Stimulated activated CD4-positive, alpha-beta T cell treated with anti-CD3 and anti-CD28 coated beads, Interleukin-12 subunit alpha, Interleukin-12 subunit beta, amount 100 ng/mL, for 24 hours (primary cell): ENCODE data around the gene NPR3.

ENCODE experiments used
- DNase-seq, 2 experiments: peaks; one replicate each; pipeline ENCODE4 v3.0.0-alpha.2; 2020; ENCODE audit warnings: low read depth in 2 of 2

NPR3 gene

DNA sequence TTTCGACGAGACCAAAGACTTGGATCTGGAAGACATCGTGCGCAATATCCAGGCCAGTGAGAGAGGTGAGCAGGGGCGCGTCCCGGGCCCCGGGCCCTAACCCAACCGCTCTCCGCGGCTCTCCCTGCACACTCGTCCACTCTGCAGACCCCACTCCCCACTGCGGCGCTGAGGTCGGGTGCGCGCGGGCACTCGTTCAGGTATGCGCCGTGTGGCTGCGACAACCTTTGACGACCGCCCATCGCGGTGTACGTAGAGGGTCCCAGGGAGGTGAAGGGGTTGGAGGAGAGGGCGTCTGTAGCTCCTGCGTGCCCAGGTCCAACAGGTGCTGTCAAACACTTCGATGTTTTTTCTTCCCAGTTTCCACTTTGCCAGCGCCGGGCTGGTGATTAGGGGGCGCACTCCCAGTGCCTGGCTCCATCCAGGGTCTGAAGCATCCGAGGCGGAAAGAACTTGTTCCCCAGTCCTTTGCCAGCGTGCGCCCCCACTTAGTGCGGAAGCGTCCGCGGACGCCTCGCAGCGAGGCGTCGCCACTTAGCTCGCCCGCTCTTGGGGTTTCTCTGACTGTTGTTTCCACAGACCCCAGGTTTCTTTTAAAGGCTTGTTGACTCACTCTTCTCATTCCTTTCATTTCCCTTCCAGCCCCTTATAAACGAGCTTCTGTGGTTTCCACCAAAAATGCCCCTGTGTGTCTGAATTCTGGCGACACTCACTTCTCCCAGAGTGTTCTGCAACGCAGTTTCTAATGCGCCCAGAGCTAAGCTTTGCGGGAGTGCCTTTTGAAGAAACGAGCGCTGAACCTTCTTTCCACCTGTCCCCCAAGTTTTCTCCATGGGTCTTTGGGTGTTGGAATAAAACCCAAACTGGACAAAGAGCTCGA lies 1.6 kb downstream of the NPR3 start:
- no peak for DNase-seq

DNA sequence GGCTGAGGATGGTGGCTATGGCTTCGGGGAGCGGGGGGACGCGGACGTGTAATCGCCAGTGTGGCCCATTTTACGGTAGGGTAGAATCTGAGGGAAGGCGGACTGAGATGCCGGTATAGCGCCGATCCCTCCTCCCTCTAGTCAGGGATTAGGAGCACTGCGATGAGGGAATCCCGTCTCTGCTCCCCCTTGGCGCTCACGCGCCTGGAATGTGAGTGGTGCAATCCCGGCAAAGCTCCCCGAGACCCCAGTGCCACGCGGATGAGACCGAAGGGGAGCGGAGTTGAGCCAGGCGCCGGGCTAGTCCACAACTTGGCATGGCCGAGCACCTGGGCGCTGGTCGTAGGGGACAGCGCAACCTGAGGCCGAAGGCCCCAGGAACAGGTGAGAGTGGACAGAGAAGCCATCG lies 2.2 kb downstream of the NPR3 start:
- no peak for DNase-seq

DNA sequence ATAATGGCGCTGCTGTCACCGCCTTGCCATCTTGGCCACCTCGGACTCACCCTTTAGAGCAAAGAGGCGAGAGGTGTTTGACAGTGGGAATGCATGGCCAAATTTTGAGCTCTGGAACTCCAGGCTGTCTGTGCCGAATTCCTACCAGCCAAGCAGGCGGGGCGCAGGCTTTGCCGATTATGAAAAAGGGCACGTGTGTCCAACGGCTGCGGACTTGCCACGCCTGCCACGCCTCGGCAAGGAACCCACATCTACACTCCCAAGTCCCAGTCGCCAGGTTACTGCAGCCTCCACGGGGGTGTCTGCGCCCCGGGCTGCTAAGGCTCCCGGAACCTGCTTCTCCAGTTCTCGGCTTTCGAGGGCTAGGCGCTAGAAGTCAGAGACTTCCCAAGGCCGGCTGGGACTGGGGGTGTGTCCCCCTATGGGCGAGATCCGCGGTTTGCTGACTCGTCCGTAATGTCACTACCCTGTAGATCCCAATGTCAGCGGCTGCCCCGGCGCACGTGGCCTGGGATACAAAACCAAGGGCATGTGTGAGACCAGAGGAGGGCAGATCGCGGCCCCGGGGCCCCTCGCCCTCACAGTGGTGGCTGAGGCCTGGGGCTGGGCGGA lies 2.8 kb downstream of the NPR3 start:
- no peak for DNase-seq

DNA sequence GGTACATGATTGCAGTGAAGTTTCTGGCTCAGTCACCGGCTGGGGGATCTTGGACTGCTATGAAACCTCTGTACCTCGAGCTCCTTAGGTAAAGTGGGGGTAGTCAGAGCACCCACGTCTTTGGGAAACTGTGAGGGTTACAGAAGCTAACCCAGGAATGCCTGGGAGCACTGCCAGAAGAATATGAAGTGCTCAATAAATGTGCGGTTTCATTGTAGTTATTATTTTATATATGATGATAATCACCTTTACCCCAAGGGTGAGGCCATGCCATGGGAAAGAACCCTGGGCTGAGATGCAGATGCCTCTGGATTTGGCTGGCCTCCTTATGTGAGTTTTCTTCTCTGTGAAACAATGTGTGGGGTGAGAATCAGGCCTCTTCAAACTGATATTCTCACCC lies 3.7 kb downstream of the NPR3 start:
- DNase-seq = no peak

DNA sequence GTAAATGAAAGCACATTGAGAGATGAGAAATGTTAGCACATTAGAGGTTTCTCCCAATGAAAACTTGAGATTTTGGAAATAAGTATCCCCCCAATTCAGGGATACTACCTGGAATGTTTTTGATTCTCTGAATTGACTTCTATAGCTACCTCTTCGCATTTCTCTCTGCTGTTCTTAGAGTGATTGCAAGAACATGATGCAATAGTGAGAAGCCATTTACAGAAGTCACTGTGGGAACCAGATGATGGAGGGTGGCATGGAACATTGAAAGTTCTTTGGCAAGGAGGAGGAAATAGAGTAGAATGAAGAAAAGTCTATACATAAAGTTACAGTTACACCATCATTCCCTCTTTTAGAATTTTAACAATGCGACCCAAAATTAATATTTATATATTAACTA lies 9.2 kb downstream of the NPR3 start:
- no peak for DNase-seq

DNA sequence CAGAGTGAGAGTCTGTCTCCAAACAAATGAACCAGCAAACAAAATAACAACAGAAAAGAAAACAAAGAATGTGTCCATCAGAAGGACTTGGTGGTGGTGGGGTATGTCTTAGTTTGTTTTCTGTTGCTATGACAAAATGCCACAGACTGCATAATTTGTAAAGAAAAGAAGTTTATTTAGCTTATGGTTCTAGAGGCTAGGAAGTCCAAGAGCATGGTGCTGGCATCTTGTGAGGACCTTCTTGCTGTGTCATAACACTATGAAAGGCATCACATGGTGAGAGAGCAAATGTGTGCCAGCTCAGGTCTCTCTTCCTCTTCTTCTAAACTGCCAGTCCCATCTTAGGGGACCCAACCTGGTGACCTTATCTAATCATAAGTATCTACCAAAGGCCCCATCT lies 10.5 kb downstream of the NPR3 start:
- no peak for DNase-seq

DNA sequence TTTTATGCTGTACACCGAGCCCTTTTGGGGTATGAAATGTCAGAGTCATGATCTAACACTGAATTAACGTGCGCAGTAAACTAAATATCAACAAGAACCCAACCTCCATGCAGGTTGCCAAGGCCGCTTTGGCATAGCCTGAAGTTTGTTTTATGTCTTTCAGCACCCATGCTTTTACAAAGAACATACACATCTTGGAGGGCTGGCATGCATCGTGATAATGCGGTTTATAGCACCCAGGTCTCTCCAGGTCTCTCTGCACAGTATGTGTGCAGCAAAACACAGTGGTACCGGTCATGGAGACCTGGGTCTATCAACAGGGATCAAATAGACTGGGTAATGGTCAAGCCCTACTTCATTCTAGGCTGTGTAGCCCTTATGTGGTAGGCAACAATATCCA lies 11.8 kb downstream of the NPR3 start:
- DNase-seq = no peak

DNA sequence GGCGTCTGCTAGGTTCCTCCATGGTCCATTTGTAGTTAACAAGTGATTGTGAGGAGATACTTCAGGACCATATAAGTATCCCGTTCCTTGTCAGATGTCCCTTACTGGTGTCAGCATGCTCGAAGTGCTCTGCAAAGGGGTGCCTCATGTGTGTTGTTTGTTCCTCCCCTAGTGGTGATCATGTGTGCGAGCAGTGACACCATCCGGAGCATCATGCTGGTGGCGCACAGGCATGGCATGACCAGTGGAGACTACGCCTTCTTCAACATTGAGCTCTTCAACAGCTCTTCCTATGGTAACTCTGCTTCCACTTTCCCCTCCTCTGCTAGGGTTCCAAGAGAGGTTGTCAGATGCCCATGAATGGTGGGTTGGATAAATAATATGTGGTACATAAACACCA lies 13.4 kb downstream of the NPR3 start:
- no peak for DNase-seq

DNA sequence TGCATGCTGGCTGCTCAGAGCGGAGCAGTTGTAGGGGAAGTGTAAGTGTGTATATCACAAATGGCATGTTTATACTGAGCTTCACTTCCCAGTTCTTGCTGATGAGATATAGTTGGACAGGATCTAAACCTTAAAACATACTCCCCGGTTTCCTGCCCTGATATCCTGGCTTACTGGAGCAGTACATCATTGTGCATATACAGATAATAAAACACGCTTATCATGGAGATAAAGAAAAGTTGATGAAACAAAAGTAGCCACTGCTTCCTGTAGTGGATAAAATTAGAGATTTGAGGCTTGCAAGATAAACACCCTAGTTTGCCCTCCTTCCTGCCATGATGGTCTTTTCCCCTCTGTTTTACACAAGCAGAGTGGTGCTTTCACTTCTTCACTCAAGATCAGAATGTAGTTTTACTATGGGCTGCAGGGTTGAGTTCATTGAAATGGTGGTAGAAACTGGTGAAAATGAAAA lies 15.0 kb downstream of the NPR3 start:
- DNase-seq = no peak

DNA sequence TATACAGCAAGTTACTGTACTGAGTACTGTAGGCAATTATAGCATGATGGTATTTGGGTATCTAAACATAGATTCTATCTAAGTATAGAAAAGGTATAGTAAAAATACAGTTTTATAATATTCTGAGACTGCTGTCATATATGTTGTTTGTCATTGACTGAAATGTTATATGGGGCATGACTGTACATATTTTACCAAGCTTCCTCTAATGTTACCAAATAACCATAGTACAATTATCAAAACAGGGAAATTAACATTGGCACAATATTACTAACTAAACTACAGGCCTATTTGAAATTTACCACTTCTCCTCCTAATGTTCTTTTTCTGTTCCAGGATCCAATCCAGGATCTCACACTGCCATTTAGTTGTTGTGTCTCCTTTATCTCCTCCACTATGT lies 18.5 kb downstream of the NPR3 start:
- DNase-seq = no peak

DNA sequence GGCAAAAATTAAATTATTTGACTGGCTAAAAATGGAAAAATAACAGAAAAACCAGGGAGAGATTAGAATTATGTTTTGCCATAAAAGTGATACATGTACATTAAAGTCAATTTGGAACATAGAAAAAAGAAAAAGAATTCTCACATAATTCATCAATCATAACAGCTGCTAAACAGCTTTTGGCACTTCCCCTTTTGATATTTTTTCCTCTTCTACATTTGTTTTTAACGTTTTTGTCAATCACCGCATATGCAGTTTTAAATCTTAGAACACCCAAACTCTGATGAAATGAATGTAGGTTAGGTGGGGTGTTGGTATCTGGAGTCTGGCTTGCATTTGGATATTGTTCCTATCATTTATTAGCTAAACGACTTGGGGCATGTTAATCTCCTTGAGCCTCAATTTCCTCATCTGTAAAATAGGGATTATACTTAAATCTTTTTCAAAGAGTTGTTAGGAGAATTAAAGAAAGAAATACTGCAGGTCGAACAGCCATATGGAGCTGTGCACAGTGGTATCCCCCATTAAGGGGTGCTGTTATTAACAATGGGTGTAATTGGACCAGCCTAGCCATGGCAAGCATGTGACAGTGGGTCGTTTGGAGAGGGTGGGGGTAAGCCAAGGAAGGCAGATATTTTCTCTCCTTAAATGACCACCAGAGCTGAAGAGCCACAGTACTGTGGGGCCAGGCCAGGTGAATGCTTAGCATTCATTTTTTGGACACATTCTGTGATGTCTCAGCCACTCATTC lies 22.6 kb downstream of the NPR3 start:
- no peak for DNase-seq

DNA sequence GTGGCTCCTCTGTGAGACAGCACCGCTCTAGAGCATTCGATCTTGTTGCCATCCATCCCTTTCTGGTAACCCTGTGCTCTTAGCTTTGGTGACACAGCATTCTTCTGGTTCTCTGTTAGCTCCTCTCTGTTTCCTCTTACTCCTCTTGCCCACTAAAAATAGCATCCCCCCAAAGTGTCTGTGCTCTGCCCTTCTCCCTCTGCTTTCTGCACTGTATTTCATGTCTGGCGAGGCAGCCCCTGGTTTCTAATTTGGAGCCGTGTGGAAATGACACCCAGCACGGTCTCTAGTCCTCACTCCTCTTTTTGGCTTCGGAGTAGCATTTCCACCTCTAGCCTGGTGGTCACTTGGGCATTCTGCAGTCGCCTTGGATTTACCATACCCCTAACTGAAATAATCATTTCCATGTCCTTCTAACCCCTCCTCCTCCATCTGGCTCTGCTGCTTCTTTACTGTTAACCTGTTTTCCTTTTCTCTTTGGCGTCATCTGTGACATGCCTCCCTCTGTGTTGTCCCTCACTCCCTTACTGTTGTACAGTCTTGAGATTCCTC lies 23.8 kb downstream of the NPR3 start:
- no peak for DNase-seq

DNA sequence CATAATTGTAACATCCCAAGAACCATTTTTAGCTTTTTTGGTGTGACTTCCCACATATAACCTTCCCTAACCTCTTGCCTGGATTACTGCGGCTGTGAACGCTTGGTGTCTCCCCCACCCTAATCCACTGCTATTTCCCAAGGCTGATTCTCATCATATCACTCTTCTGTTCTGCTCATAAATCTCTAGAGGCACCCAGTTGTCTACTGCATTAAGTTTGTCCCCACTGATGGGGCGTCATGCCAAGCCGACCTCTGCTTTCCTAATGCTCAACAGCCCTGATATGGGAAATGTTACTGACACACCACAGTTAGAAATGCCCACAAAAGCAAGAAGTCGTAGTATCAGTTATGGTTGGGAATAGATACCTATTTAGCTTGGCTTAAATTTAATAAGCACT lies 24.4 kb downstream of the NPR3 start:
- DNase-seq = no peak

DNA sequence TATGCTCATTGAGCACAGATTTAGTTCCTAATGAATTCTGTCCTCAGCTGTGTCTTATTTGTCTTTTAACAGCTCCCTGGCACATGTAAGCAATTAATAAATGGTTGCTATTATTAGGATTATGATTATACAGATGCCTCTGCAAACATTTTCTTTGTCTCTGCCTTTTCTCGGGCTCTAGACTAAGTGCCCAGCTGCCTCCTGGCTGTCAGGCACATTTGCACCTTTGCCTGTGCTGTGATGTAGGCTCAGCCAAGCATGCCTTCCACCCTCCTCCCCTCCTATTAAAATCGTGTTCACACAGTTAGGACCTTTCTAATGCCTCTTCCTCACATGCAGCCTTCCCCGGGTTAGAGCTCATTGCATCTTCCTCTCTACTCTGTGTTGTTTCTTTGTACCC lies 25.7 kb downstream of the NPR3 start:
- no peak for DNase-seq

DNA sequence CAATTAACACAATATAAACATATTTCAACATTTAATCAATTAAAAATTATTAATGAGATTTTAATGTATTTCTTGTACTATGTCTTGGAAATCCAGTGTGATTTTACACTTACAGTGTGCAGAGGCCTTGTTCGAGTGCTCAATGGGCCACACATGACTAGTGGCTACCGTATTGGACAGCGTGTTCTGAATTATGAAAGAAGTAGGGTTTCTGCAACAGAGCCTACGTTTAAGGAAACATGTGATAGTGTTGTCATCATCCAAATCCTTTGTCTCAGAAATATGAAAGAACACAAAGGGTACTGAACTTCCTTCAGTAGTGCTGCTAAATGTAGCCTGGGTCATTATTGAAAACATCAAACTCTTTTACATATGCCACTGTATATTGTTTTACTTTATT lies 29.5 kb downstream of the NPR3 start:
- no peak for DNase-seq

DNA sequence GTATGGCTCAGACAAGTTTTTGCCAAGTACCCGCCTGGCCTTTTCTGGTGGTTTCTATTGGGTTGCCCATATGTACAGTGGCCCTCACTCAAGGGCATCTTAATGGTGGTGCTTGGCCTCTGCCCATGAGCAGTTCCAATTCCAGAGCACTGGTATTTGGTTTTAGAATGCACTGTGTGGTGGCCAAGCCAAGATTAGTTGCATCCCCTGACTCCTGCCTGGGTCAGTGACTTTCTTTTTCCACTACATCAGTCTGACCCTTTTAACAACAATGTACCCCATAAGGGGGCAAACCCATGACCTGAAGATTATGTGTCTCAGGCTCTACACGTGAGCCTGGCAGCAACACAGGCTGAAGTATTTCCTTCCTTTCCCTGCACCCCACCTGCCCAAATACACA lies 34.2 kb downstream of the NPR3 start:
- no peak for DNase-seq

DNA sequence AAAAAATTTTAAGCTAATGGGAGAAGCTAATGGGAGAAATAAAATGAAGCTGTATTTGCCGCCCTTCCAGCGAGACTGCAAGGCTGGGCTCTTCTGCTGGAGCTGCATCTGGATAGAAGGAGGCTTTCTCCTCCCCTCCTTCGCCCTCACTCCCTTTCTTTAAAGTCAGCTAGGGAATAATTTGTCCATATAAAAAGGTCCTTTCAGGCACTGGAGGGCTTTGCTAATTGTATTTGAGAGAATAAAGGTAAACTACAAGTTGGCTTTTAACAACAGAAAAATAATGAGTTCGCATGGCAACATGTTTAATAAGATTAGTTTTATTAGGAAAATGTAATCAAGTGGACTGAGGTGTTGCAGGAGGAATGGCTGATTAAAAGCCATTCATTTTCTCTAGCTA lies 41.3 kb downstream of the NPR3 start:
- no peak for DNase-seq

DNA sequence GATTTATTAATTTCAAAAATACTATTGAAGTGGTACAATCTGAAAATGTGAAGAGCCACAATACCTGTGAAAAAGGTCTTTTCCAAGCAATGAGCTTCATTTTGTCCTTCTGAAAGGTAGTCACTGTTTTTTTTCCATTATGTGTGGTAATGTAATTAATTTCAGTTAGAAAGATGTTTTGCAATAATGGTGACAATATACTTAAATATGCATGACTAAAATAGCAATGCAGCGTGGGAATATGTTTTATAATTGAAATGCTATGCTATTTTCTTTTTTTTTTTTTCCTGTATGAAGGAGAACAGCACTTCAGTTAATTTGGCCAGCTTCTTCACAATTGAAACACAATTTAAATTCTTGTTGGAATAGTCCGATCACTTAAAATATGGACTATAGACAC lies 41.9 kb downstream of the NPR3 start:
- DNase-seq = no peak

DNA sequence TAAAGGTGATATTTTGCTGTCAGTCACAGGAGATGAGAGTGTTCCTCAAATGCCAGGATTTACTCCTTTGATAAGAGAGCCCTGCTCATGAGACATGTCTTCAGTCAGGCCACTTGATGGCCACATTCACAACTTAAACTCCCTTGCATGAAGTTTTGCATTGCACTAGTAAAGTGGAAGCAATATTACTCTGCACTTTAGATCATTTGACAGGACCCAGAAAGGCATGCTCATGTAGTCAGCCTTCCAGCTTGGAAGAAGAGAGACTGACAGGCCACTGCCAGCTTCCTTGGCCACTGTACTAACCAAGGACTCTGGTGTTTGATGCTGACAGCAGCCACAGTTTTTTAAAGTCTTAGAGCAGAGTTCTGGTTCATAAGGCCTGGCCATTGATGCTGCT lies 42.6 kb downstream of the NPR3 start:
- no peak for DNase-seq

DNA sequence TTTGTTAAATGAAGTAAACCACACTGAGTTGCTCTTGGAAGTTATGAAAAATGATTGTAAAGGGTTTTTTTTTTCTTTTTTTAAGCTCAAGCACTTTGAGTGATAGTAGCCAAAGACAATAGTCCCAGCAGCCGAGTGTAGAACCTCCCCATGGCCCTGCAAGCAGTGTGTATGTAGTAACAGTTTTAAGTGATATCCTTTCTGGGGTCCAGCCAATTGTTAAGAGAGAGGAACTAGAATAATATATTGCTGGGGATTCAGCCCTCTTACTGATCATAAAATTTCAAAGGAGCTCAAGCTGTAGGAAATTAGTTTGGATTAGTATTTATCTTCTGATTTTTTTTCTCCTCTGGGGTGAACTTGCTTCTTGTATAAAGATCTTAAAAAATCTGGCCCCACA lies 43.2 kb downstream of the NPR3 start:
- DNase-seq = no peak

DNA sequence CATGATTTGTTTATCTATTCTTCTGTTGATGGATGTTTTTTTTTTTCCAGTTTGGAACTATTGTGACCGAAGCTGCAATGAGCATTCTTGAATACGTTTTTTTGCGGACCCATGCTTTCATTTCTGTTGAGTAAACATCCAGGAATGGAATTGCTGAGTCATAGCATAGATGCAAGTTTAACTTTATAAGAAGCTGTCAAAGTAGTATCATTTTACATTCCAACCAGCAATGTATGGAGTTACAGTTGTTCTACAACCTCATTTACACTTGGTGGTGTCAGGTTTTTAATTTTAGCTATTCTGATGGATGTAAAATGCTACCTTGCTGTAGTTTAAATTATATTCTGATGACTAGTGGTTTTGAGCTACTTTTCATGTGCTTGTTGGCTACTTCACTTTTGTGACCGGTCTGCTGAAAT lies 49.0 kb downstream of the NPR3 start:
- DNase-seq = no peak

DNA sequence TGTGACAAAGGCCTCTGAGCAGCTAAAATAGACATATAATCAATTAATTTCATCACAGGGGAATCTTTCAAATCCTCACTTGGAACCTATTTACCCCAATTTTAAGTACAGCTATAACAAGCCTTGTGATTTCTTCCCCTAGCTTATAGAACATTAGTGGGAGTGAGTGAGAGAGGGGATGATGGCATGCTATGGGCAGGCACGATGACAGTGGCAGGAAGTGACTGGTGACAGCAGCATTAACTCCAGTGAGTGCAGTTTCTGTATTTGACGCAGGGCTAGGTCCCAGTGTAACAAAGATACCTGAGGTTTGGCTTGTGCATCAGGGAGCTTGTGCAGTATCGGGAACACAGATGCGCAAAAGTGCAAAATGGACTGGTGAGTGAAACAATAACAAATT lies 54.1 kb downstream of the NPR3 start:
- no peak for DNase-seq
